Measurements from ENCODE around the gene TSC2.

DNA sequence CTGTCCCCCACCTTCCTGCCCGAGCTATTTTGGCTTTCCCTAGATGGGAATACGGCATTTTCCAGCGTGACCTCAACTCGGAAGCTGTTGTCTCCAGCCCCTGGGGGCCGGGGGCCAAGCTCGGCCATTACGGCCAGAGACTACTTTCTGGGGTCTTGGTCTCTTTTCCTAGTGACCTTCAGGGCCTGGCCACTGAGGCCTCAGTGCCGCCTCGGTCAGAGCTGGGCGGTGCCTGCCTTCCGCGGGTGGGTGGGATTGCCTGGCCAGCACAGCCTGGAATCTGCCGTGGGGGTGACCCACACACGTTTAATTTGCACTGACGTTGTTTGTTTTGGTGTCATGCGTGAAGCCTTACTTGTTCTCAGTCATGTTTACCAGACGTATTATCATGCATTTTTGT lies 29.2 kb downstream of the TSC2 start:
- TF ChIP-seq, protein P1, sequence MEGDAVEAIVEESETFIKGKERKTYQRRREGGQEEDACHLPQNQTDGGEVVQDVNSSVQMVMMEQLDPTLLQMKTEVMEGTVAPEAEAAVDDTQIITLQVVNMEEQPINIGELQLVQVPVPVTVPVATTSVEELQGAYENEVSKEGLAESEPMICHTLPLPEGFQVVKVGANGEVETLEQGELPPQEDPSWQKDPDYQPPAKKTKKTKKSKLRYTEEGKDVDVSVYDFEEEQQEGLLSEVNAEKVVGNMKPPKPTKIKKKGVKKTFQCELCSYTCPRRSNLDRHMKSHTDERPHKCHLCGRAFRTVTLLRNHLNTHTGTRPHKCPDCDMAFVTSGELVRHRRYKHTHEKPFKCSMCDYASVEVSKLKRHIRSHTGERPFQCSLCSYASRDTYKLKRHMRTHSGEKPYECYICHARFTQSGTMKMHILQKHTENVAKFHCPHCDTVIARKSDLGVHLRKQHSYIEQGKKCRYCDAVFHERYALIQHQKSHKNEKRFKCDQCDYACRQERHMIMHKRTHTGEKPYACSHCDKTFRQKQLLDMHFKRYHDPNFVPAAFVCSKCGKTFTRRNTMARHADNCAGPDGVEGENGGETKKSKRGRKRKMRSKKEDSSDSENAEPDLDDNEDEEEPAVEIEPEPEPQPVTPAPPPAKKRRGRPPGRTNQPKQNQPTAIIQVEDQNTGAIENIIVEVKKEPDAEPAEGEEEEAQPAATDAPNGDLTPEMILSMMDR (IDR thresholded peaks at IDR 0.05; ENCODE audit: poor library complexity): no peak
- TF ChIP-seq EZH2phosphoT487 (IDR thresholded peaks at IDR 0.05; ENCODE audit: low read depth, severe bottlenecking, unreplicated experiment): no peak

All from hepatocyte (in vitro differentiated cells).